ENCODE measurements around the gene IGSF5.
A peak's percentile ranks its signal among the peaks of the same experiment; 100 is the strongest.
"Not testable (repeated sequence)": the region's sequence is repeated elsewhere in the genome, so short reads cannot be mapped to it uniquely, and the experiment has no call there.

The IGSF5 gene

DNA sequence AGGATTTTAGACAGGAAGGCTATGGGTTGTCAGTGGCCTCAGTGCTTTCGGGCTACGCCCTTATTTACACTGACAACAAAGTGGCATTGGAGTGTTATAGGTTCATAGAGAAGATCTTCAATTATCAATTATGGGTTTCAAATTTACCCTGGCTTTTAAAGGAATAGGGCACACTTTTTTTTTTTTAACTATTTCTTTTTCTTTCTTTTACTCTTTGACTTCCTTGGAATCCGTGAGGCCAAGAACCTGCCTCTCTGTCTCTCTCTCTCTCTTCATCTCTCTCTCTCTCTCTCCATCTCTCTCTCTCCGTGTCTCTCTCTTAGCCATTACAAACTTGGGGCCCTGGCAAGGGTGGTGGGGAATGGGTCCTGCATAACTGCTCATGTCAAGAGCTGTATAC, at the start of gene IGSF5:
IGSF5 (plus strand) TSS at position 301 of the 400 bp plus-strand sequence. CDS start 327 bp downstream, outside the sequence.
- H3K9me3 Mint-ChIP-seq, DNase-seq, H3K4me1 Mint-ChIP-seq, H3K36me3 Mint-ChIP-seq, CTCF ChIA-PET, H3K27me3 Mint-ChIP-seq, H3K27ac Mint-ChIP-seq, H3K4me3 Mint-ChIP-seq: not testable (repeated sequence)

DNA sequence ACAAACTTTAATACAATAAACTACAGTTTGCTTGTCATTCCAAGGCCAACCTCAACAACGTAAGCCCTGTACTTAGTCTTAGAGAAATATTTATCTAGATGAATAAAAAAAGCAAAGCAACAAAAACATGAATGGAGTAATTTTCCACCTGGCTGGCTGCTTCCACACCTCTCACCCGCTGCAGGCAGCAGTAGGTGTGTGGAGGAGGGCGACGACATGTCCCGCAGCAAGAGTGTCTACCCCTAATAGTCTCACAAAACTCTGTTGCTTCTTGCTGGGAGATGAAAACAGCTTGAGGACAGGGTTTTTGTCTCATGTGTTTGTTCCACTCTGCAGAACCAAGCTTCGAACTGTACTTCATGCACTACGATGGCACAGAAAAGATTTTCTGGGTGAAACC, 48.8 kb upstream of the IGSF5 start:
- H3K36me3 Mint-ChIP-seq = no peaks in the 10 kb centered on the region
- no peak overlapping the region for H3K4me3 Mint-ChIP-seq
- H3K4me1 Mint-ChIP-seq = no peaks in the 10 kb centered on the region
- H3K27ac Mint-ChIP-seq = no peak overlapping the region
- CTCF ChIA-PET = no interaction called here
- DNase-seq = no peak
- no peaks in the 10 kb centered on the region for H3K27me3 Mint-ChIP-seq
- no peaks in the 10 kb centered on the region for H3K9me3 Mint-ChIP-seq

DNA sequence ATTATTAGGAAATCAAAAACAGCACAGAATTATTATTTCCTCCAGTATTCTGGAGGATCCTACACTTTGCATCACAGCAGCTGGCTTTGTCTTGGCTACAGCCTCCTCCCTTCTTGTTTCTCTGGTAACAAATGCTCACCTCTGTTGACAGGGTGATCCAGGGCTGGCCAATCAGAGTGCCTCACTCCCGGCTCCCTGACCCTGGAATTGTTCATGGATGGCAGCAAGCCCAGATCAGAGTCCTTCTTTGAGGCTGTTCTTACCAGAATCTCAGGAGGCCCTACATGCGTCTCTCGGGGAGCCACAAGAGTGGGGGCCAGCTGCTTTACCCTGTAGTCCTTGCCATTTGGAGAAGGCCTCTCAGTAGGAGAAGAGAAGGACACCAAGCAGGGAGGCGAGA, 48.4 kb upstream of the IGSF5 start:
- CTCF ChIA-PET = no interaction called here
- H3K4me1 Mint-ChIP-seq = no peaks in the 10 kb centered on the region
- no peak overlapping the region for H3K27ac Mint-ChIP-seq
- no peak overlapping the region for H3K4me3 Mint-ChIP-seq
- H3K36me3 Mint-ChIP-seq = no peaks in the 10 kb centered on the region
- H3K9me3 Mint-ChIP-seq = no peaks in the 10 kb centered on the region
- no peak for DNase-seq
- no peaks in the 10 kb centered on the region for H3K27me3 Mint-ChIP-seq

DNA sequence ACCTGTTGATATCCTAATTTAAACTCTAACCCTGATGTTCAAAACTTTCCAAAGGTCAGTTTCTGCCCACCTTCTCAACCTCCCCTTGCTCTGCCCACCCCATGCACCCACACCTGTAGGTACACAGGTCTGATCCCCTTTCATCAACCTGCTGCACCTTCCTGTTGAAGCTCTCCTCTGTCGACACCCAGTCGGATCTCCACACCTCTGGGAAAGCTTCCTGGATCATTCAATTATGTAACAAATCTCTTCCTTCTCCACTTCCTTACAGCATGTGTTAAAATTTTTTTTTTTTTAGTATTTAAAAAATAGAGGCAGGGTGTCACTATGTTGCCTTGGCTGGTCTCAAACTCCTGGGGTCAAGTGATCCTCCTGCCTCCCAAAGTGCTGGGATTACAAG, 44.7 kb upstream of the IGSF5 start:
- Mint-ChIP-seq H3K9me3 (peaks cover 1% of the 10 kb centered on the region), H3K27ac (no peak overlapping the region), H3K4me3 (no peak overlapping the region), H3K27me3 (no peaks in the 10 kb centered on the region), H3K36me3 (no peaks in the 10 kb centered on the region), H3K4me1 (no peaks in the 10 kb centered on the region)
- DNase-seq = no peak
- CTCF ChIA-PET = no interaction called here

DNA sequence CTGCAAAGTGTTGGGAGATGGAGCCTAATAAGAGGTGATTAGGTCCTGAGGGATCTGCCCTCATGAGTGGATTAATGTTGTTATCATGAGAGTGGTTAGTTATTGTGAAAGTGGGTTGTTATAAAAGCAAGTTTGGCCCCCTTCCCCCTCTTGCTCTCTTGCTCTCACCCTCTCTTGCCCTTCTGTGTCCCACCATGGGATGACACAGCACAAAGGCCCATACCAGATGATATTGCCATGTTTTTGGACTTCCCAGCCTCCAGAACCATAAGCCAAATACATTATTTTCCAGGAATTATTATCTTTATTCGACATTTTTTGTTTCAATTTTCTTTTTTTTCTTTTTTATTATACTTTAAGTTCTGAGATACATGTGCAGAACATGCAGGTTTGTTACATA, 41.4 kb upstream of the IGSF5 start:
- Mint-ChIP-seq H3K4me3 (no peak overlapping the region), H3K4me1 (no peaks in the 10 kb centered on the region), H3K27me3 (no peaks in the 10 kb centered on the region), H3K9me3 (peaks cover 1% of the 10 kb centered on the region), H3K36me3 (no peaks in the 10 kb centered on the region), H3K27ac (no peak overlapping the region)
- DNase-seq = no peak
- CTCF ChIA-PET = no interaction called here

DNA sequence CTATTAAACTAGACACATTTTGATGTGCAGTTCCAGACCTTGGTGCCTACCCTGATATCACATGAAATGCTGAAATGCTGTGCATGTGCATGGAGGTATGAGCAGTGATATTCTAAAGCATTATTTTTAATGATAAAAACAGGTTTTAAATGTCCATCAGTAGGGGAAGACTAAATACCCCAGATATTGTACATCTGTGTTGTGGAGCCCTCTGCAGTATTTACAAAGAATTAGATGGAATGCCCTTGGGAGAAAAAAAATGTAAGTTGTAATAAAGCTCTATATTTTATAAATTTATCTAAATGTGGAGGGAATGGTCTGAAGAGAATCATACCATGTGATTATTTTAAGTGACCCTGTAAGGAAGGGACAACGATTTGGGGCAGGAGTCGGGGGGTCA, 39.1 kb upstream of the IGSF5 start:
- H3K27me3 Mint-ChIP-seq = no peaks in the 10 kb centered on the region
- peaks cover 1% of the 10 kb centered on the region for H3K9me3 Mint-ChIP-seq
- CTCF ChIA-PET = no interaction called here
- no peaks in the 10 kb centered on the region for H3K36me3 Mint-ChIP-seq
- no peaks in the 10 kb centered on the region for H3K4me1 Mint-ChIP-seq
- H3K4me3 Mint-ChIP-seq = no peak overlapping the region
- DNase-seq = no peak
- H3K27ac Mint-ChIP-seq = no peak overlapping the region

DNA sequence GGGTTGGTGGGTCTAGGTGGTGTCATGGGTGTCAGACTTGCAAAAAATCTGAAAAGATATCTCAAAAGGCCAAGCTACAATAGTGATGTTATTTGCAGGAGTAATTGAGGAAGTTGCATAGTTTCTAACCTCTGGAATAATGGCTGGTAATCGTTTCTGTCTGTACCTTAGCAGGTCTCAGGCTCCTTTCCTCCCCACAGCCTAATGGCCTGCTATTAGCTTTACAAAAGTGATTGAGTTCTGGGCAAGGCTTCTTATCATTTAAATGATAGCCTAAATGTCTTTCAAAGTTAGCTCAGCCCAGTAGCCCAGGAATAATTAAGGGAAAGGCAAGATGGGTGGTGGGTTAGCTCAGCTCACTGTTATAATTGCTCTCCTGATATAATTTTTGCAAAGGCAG, 37.7 kb upstream of the IGSF5 start:
- CTCF ChIA-PET = interaction anchor here (0.7 kb wide), 1 partner anchor 9 kb away, joined by 3 read pairs; no protein-coding TSS in a partner anchor
- Mint-ChIP-seq H3K27ac (no peak overlapping the region), H3K36me3 (no peaks in the 10 kb centered on the region), H3K4me1 (no peaks in the 10 kb centered on the region), H3K27me3 (no peaks in the 10 kb centered on the region), H3K9me3 (peaks cover 1% of the 10 kb centered on the region), H3K4me3 (no peak overlapping the region)
- no peak for DNase-seq

DNA sequence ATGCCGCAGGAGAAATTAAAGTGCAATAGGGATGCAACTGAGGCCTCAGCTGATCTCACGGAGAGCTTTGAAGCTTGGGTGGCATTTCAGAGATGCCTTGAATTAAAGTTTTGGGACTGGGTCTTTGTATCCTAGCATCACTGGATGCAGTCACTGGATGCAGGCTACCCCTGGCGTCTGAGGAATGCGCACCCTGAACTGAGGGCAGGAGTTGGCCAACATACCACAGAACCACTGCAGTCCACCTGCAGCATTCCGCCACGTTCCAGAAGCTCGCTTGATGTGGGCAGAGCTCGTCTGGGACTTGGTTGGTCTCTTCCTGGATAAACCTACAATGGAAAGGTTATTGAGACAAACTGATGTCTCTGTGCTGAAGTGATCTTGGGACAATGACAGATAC, 34.1 kb upstream of the IGSF5 start:
- Mint-ChIP-seq H3K36me3 (no peaks in the 10 kb centered on the region), H3K4me3 (no peak overlapping the region), H3K27me3 (no peaks in the 10 kb centered on the region), H3K9me3 (no peaks in the 10 kb centered on the region), H3K27ac (no peak overlapping the region), H3K4me1 (no peaks in the 10 kb centered on the region)
- CTCF ChIA-PET = no interaction called here
- no peak for DNase-seq

DNA sequence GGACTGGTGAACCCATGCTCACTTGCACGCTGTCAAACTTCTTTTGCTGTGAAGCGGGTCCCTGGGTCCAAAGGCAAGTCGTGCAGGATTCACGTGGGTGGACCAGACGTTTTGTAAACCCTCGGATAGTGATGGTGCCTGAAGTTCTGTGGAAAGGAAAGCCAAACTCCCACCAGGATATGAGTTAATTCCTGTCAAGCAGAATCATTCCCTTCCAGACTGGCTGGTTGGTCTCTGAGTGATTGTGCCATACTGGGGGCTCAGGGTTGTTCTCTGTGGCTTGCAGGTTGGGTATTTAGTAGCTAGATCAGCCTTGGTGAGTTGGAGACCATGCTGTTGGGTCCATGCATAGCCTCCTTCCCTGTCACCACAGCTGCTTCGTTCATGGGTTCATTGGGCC, 32.7 kb upstream of the IGSF5 start:
- Mint-ChIP-seq H3K36me3 (no peaks in the 10 kb centered on the region), H3K4me1 (no peaks in the 10 kb centered on the region), H3K4me3 (no peak overlapping the region), H3K27me3 (no peaks in the 10 kb centered on the region), H3K9me3 (no peaks in the 10 kb centered on the region), H3K27ac (no peak overlapping the region)
- no peak for DNase-seq
- CTCF ChIA-PET = interaction anchor here (0.9 kb wide), 1 partner anchor 17 kb away, joined by 3 read pairs; no protein-coding TSS in a partner anchor

DNA sequence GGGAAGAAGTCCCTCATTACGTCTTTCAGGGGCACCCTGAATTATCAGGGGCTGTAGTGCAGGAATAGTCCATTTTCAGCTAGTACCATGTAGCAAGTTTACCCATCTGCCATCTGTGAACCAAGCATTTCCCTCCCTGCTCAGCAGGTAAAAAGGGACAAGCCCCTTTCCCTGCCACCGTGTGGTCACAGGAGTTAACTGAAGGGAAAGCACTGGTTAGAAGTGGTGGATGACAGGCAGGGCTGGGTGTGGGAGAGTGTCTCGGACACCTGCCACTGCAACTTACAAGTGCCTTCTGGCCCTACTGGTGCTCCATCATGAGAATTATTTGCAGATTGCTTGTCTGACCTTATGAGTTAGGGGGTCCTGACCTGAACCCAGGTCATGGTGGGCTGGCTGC, 32.0 kb upstream of the IGSF5 start:
- H3K4me1 Mint-ChIP-seq = no peaks in the 10 kb centered on the region
- H3K36me3 Mint-ChIP-seq = no peaks in the 10 kb centered on the region
- no peaks in the 10 kb centered on the region for H3K9me3 Mint-ChIP-seq
- DNase-seq = no peak
- no peak overlapping the region for H3K4me3 Mint-ChIP-seq
- H3K27me3 Mint-ChIP-seq = no peaks in the 10 kb centered on the region
- no peak overlapping the region for H3K27ac Mint-ChIP-seq
- CTCF ChIA-PET = interaction anchor here (0.9 to 4.4 kb wide), 3 partner anchors 18 to 196 kb away, joined by 3 to 24 read pairs (median 3); no protein-coding TSS in a partner anchor

DNA sequence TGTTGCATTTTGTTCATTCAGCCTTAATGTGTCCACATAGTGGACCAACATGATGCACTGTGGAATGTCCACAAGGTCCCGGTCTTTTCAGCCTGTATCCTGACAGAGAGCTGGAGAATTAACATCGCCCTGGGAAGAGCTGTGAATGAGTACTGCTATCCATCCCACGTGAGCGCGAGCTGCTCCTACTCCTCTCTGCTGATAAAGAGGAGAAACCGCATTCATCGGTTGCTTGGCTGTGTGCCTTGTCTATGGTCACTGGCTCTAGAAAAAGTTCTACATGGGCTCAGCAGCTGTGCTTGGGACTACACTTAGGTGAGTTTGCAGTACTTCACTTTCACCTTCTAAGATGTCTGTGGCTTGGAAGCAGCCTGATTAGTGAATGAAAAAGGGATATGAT, 31.1 kb upstream of the IGSF5 start:
- DNase-seq = no peak
- H3K9me3 Mint-ChIP-seq = no peaks in the 10 kb centered on the region
- H3K27me3 Mint-ChIP-seq = no peaks in the 10 kb centered on the region
- H3K4me3 Mint-ChIP-seq = no peak overlapping the region
- H3K36me3 Mint-ChIP-seq = no peaks in the 10 kb centered on the region
- no peaks in the 10 kb centered on the region for H3K4me1 Mint-ChIP-seq
- CTCF ChIA-PET = interaction anchor here (1.0 to 4.4 kb wide), 2 partner anchors 194 to 197 kb away, joined by 3 to 24 read pairs; no protein-coding TSS in a partner anchor
- H3K27ac Mint-ChIP-seq = no peak overlapping the region

DNA sequence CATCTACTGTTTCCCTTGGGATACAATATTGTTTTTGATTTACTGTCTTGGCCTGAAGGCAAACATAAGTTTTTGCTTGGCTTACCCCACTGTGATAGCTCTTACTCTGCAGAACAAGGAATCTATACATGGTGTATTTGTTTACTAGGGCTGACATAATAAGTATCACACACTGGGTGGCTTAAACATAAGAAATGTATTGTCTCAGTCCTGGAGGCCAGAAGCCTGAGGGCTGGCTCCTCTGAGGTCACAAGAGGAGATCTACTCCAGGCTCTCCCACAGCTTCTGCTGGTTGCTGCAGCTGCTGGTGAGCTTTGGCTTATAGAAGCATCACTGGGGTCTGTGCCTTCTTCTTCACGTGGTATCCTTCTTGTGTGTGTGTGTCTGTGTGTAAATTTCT, 30.7 kb upstream of the IGSF5 start:
- no peaks in the 10 kb centered on the region for H3K36me3 Mint-ChIP-seq
- no peak overlapping the region for H3K27ac Mint-ChIP-seq
- H3K27me3 Mint-ChIP-seq = no peaks in the 10 kb centered on the region
- no peaks in the 10 kb centered on the region for H3K4me1 Mint-ChIP-seq
- no peaks in the 10 kb centered on the region for H3K9me3 Mint-ChIP-seq
- H3K4me3 Mint-ChIP-seq = no peak overlapping the region
- no peak for DNase-seq
- CTCF ChIA-PET = interaction anchor here (4.4 kb wide), 1 partner anchor 197 kb away, joined by 24 read pairs; no protein-coding TSS in a partner anchor

DNA sequence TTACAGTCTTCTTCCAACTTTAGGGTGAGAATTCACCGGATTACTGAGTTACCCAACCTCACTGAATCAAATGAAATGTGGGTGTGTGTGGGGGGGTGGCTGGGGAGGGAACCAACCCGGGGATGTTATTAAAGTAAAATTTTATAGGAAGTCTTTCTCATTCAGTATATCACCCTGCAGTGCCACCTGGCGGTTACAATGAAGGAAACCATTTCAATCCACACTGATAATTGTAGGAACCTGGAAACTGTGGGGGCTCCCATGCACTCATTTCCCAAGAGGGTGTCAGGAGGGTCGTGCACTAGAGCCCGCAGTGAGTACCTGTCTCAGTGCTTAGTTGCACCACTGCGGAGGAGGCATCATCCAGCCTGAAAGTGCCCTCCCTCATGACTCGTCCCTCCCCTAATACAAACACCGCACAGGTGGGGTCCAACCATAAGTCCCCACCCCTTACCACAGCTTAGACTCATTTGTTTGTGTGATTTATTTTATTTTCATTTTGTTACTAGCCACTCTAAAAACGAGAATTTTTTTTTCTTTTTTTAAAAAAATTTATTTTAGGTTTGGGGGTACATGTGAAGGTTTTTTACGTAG, 29.1 kb upstream of the IGSF5 start:
- CTCF ChIA-PET = interaction anchor here (1.4 to 4.4 kb wide), 2 partner anchors 9 to 199 kb away, joined by 3 to 24 read pairs; no protein-coding TSS in a partner anchor
- Mint-ChIP-seq H3K27ac (no peak overlapping the region), H3K27me3 (no peaks in the 10 kb centered on the region), H3K9me3 (no peaks in the 10 kb centered on the region), H3K4me1 (no peaks in the 10 kb centered on the region), H3K4me3 (no peak overlapping the region), H3K36me3 (no peaks in the 10 kb centered on the region)
- peak; percentile 55 for DNase-seq

DNA sequence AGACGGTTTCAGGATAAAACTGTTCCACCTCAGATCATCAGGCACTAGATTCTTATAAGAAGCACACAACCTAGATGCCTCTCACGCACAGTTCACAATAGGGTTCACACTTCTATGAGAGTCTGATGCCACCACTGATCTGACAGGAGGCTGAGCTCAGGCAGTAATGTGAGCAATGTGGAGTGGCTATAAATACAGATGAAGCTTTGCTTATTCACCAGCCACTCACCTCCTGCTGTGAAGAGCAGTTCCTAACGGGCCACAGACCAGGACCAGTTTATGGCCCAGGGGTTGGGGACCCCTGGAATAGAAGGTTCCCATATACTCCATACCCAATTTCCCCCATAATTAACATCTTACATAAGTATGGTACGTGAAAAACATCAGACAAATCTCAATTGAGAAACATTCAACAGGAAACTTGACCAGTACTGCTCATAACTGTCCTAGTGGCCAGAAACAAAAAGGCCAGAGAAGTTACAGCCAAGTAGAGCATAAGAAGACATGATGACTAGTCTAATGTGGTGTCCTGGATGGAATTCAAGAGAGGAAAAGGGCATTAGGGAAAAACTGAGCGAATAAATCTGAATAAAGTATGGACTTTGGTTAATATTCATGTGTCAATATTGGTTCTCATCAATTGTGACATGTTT, 24.7 kb upstream of the IGSF5 start:
- Mint-ChIP-seq H3K4me3 (no peak overlapping the region), H3K27ac (no peak overlapping the region), H3K36me3 (no peaks in the 10 kb centered on the region), H3K27me3 (no peaks in the 10 kb centered on the region), H3K4me1 (no peaks in the 10 kb centered on the region), H3K9me3 (no peaks in the 10 kb centered on the region)
- CTCF ChIA-PET = no interaction called here
- DNase-seq = no peak

DNA sequence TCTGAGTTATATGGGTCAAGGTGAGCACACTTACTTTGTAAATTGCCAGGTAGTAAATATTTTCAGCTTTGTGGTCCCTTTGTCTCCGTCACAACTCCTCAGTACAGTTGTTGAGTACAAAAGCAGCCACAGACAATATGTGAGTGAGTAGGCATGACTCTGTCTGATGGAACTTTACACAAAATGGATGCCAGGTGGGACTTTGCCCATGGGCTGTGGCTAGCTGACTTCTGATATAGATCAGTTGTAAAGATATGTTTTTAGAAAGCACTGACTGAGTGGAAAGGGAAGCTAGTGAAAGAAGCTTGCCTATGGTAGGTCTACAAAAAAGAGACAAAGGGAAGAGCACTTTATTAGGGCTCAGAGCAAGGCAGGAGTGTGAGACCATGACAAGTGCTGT, 23.1 kb upstream of the IGSF5 start:
- no peaks in the 10 kb centered on the region for H3K4me1 Mint-ChIP-seq
- DNase-seq = no peak
- no peak overlapping the region for H3K27ac Mint-ChIP-seq
- CTCF ChIA-PET = interaction anchor here (0.6 kb wide), 1 partner anchor 425 kb away, joined by 3 read pairs; no protein-coding TSS in a partner anchor
- no peaks in the 10 kb centered on the region for H3K36me3 Mint-ChIP-seq
- H3K4me3 Mint-ChIP-seq = no peak overlapping the region
- H3K27me3 Mint-ChIP-seq = no peaks in the 10 kb centered on the region
- no peaks in the 10 kb centered on the region for H3K9me3 Mint-ChIP-seq

All from activated naive CD4-positive, alpha-beta T cell treated with anti-CD3 and anti-CD28 coated beads, Interleukin-2, amount 10 ng/mL, durations not matched to agents 7 days and 5 days (primary cell).